Activated T-cell treated with anti-CD3 and anti-CD28 coated beads for 24 hours (primary cell): Measurements from ENCODE around the gene TAF4.

ENCODE experiments used
- DNase-seq: peaks from one replicate; pipeline ENCODE4 v3.0.0-alpha.2; 2020; ENCODE audit warnings: low read depth

The TAF4 gene

GRCh38 chr20:61964675-61965605 lies 100.7 kb downstream of the TAF4 start:
- no peak for DNase-seq

- no peak for DNase-seq
These were observed 101.6 kb downstream of the TAF4 start for GRCh38 chr20:61963885-61964674.

DNA sequence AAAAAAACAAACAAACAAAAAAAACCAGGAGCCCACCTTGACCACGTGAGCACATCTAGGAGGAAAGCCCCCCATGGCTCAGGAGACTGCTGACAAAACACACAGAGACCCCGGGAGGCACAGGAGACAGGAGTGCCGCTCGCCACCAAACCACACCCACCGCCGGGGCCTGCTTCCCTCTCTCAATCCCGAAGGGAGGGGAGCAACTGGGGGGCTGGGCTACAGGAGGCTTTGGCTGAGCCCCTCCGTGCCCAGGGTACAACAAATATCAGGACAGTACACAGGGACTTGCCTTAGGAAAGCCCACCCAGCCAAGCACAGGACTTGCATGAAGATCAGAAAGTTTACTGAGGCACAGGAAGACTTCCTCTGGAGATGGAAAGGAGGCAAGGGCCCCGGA lies 102.5 kb downstream of the TAF4 start:
- no peak for DNase-seq

GRCh38 chr20:61960836-61961235 lies 104.8 kb downstream of the TAF4 start:
- no peak for DNase-seq

GRCh38 chr20:61958773-61959700 lies 106.6 kb downstream of the TAF4 start:
- no peak for DNase-seq

- no peak for DNase-seq
These were observed 107.5 kb downstream of the TAF4 start for GRCh38 chr20:61957961-61958715.

GRCh38 chr20:61956396-61957342 lies 109.0 kb downstream of the TAF4 start:
- DNase-seq = no peak

- DNase-seq = no peak
These were observed 109.8 kb downstream of the TAF4 start for GRCh38 chr20:61955668-61956395.

- DNase-seq = no peak
These were observed 111.2 kb downstream of the TAF4 start for GRCh38 chr20:61954276-61955021.

GRCh38 chr20:61953037-61954021 lies 112.4 kb downstream of the TAF4 start:
- no peak for DNase-seq

DNA sequence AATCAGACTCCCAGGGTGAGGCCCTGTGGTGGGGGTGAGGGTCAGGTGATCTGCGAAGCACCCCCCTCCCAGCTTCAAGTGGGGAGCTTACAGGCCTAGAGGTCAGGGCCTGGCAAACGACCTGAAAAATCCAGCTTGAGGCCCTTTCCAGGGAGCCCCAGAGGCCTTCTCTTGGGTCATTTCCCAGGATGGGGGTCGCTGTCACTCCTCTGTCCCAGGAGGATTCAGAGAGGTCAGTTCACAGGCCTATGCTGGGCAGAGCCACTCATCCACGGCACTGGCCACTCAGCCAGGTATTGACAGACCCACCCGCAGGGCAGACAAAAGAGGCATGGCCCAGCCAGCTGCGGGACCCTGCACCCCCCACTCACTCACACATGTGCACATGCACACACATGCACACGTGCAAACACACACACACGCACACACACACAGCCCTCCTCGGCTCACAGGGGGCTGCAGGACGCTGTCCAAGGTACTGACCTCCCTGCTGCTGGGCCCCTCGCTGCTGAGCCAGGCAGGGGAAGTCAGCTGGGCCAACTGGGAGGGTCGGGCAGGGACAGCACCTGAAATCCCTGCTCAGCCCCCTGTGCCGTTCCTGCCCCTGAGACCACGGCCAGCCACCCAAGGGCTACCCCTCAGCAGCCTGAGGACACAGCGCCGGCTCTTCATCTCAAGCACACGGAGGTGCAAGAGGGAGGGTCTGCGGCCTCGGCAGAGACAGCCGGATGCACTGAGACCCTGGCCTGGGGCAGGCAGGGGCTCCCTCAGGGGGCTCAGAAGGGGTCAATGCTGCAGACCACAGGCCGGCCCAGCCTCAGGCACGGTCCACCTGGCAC lies 113.8 kb downstream of the TAF4 start:
- no peak for DNase-seq

GRCh38 chr20:61950641-61951071 lies 115.0 kb downstream of the TAF4 start:
- no peak for DNase-seq

GRCh38 chr20:61949714-61950640 lies 115.7 kb downstream of the TAF4 start:
- DNase-seq = no peak

- DNase-seq = no peak
These were observed 116.3 kb downstream of the TAF4 start for GRCh38 chr20:61949363-61949713.

GRCh38 chr20:61948586-61949362 lies 116.9 kb downstream of the TAF4 start:
- DNase-seq = no peak
